HepG2 (cell line): ENCODE measurements around the gene SPAG9. TPM values are rescaled to one million over a fixed set of nuclear protein-coding genes. Genes with fewer than 3 reads are reported as not detected.

Experiments
- ATF5 ChIP-seq: sonication (generic); formaldehyde crosslinking; IDR thresholded peaks from 2 replicates; pipeline ENCODE4 v1.4.0; 2020; ENCODE audit warnings: mild to moderate bottlenecking, low read depth, missing genetic modification reagents
- BORCS8-MEF2B ChIP-seq: sonication (generic); formaldehyde crosslinking; IDR thresholded peaks from 2 replicates; pipeline ENCODE4 v1.8.0; 2022; ENCODE audit warnings: mild to moderate bottlenecking, missing genetic modification reagents
- HNF1B ChIP-seq: sonication (generic); formaldehyde crosslinking; IDR thresholded peaks from 2 replicates; pipeline ENCODE4 v1.5.1; 2020; ENCODE audit warnings: mild to moderate bottlenecking, moderate library complexity, missing genetic modification reagents
- KDM4B ChIP-seq: sonication (generic); formaldehyde crosslinking; IDR thresholded peaks from 2 replicates; pipeline ENCODE4 v1.4.0; 2020; ENCODE audit warnings: missing genetic modification reagents
- KLF11 ChIP-seq: IDR thresholded peaks from 2 replicates; pipeline ENCODE4 v1.6.1; 2016; ENCODE audit warnings: missing compliant biosample characterization
- MAF1 ChIP-seq: sonication (generic); formaldehyde crosslinking; IDR thresholded peaks from 2 replicates; pipeline ENCODE4 v1.5.0; 2020; ENCODE audit warnings: missing genetic modification reagents, borderline replicate concordance
- MAX ChIP-seq: IDR thresholded peaks from 2 replicates; pipeline ENCODE4 v1.6.1; 2012; ENCODE audit warnings: inconsistent platforms
- MEF2D ChIP-seq: sonication (generic); formaldehyde crosslinking; IDR thresholded peaks from 2 replicates; pipeline ENCODE4 v1.5.1; 2020; ENCODE audit warnings: mild to moderate bottlenecking, missing genetic modification reagents
- MLXIP ChIP-seq: sonication (generic); formaldehyde crosslinking; IDR thresholded peaks from 2 replicates; pipeline ENCODE4 v1.9.0; 2021; ENCODE audit warnings: missing genetic modification reagents, borderline replicate concordance
- MTF1 ChIP-seq: sonication (generic); formaldehyde crosslinking; IDR thresholded peaks from 2 replicates; pipeline ENCODE4 v1.5.0; 2020; ENCODE audit warnings: missing genetic modification reagents
- PAWR ChIP-seq: sonication (generic); formaldehyde crosslinking; IDR thresholded peaks from 2 replicates; pipeline ENCODE4 v1.4.0; 2020; ENCODE audit warnings: missing genetic modification reagents, mild to moderate bottlenecking, borderline replicate concordance
- RFX5 ChIP-seq: IDR thresholded peaks from 2 replicates; pipeline ENCODE4 v1.6.1; 2011; ENCODE audit warnings: low read depth, low read length, improper control_type of control experiment
- TFDP1 ChIP-seq: IDR thresholded peaks from 2 replicates; pipeline ENCODE4 v1.6.1; 2016; ENCODE audit warnings: missing compliant biosample characterization, missing genetic modification reagents, borderline replicate concordance
- ZBTB39 ChIP-seq: sonication (generic); formaldehyde crosslinking; IDR thresholded peaks from 2 replicates; pipeline ENCODE4 v1.5.0; 2020; ENCODE audit warnings: missing genetic modification reagents
- ZNF430 ChIP-seq: sonication (generic); formaldehyde crosslinking; IDR thresholded peaks from 2 replicates; pipeline ENCODE4 v1.9.0; 2021; ENCODE audit warnings: mild to moderate bottlenecking, missing genetic modification reagents
- ZNF597 ChIP-seq: sonication (generic); formaldehyde crosslinking; IDR thresholded peaks from 2 replicates; pipeline ENCODE4 v1.5.0; 2020; ENCODE audit warnings: missing genetic modification reagents
- ZNF629 ChIP-seq: sonication (generic); formaldehyde crosslinking; conservative IDR thresholded peaks from 2 replicates; pipeline ENCODE4 v1.5.0; 2020; ENCODE audit warnings: missing genetic modification reagents
- ZNF878 ChIP-seq: sonication (generic); formaldehyde crosslinking; IDR thresholded peaks from 2 replicates; pipeline ENCODE4 v1.8.1; 2023; ENCODE audit warnings: mild to moderate bottlenecking, missing genetic modification reagents, moderate library complexity
- polyA plus RNA-seq, 8 experiments: library from polyadenylated mRNA; depleted of rRNA in 3 of 8; stranded (reverse) in 7 of 8; unstranded in 1 of 8; fragments of >200 nt; fragmentation: Illumina TruSeq in 4 of 8; extraction: Trizol in 4 of 8; gene quantifications; 2 replicates each; pipeline versions ENCODE4 v1.2.1 to v1.2.3, GENCODE V29; 2011 to 2016; ENCODE audit warnings: low read depth in 4 of 8, missing spikeins in 1 of 8, mixed read lengths in 1 of 8; ENCODE audit not compliant: insufficient read depth in 1 of 8
- total RNA-seq, 5 experiments: library from RNA; depleted of rRNA; stranded (reverse); fragments of >200 nt; fragmentation: Illumina TruSeq; extraction: Trizol; gene quantifications; 2 replicates each; pipeline ENCODE4 v1.2.3, GENCODE V29; 2016; ENCODE audit warnings: low read depth in 1 of 5

Gene SPAG9
- total and polyA plus RNA-seq, 2 of the 13 experiments (the other 11 are each of a cell fraction or from before 2014, with no cell fraction given): 43.2 to 78.6 TPM

- TF ChIP-seq MAF1 (CRISPR knock-in tag) (no peak), ZNF597 (CRISPR knock-in tag) (no peak), MEF2D (peak; percentile 86; the same call in 1 of the 2 replicates), ZNF629 (CRISPR knock-in tag) (peak; percentile 36; the same call in 1 of the 2 replicates), ZNF878 (CRISPR knock-in tag) (0 out of 2 replicates have a peak, but pooled peaks have one; percentile 43), KLF11 (0 out of 2 replicates have a peak, but pooled peaks have one; percentile 47), RFX5 (no peak), KDM4B (CRISPR knock-in tag) (no peak), HNF1B (CRISPR knock-in tag) (peak; percentile 94), MAX (peak; percentile 45; the same call in 1 of the 2 replicates), TFDP1 (CRISPR knock-in tag) (peak; percentile 10; the same call in 1 of the 2 replicates), MTF1 (CRISPR knock-in tag) (no peak), ZNF430 (CRISPR knock-in tag) (peak; percentile 55; the same call in 1 of the 2 replicates), ATF5 (CRISPR knock-in tag) (no peak), BORCS8-MEF2B (CRISPR knock-in tag) (peak; percentile 32; the same call in 1 of the 2 replicates), ZBTB39 (CRISPR knock-in tag) (no peak; the same call in 1 of the 2 replicates), MLXIP (no peak), PAWR (CRISPR knock-in tag) (0 out of 2 replicates have a peak, but pooled peaks have one; percentile 64)
Observed at GRCh38 chr17:50939795-50940684, 180.6 kb downstream of the SPAG9 start (continued).
